ENCODE data around the gene CD80.
A peak's percentile ranks its signal among the peaks of the same experiment; 100 is the strongest.

CD80 gene, protein sequence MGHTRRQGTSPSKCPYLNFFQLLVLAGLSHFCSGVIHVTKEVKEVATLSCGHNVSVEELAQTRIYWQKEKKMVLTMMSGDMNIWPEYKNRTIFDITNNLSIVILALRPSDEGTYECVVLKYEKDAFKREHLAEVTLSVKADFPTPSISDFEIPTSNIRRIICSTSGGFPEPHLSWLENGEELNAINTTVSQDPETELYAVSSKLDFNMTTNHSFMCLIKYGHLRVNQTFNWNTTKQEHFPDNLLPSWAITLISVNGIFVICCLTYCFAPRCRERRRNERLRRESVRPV

GRCh38 chr3:119559441-119559963 is at the start of gene CD80:
Gene CD80, minus strand, starts transcription at chr3:119559614. Its CDS starts 1,886 bp downstream, at chr3:119557728.
- no peaks in the 10 kb centered on the region for H3K4me1 ChIP-seq (ENCODE audit: control insufficient read depth, insufficient read depth, low read length)
- no peak within 1 kb of the TSS for H3K27ac ChIP-seq (ENCODE audit: low read depth, low read length)
- H3K27me3 ChIP-seq (ENCODE audit: control insufficient read depth, insufficient read depth, low read length), result no peaks in the 10 kb centered on the region
- no peak within 1 kb of the TSS for H3K9ac ChIP-seq (ENCODE audit: low read length)
- no peak within 1 kb of the TSS for H3K4me3 ChIP-seq (ENCODE audit: low read length)
- no peaks in the 10 kb centered on the region for H3K36me3 ChIP-seq (ENCODE audit: control insufficient read depth, insufficient read depth, low read length)

DNA sequence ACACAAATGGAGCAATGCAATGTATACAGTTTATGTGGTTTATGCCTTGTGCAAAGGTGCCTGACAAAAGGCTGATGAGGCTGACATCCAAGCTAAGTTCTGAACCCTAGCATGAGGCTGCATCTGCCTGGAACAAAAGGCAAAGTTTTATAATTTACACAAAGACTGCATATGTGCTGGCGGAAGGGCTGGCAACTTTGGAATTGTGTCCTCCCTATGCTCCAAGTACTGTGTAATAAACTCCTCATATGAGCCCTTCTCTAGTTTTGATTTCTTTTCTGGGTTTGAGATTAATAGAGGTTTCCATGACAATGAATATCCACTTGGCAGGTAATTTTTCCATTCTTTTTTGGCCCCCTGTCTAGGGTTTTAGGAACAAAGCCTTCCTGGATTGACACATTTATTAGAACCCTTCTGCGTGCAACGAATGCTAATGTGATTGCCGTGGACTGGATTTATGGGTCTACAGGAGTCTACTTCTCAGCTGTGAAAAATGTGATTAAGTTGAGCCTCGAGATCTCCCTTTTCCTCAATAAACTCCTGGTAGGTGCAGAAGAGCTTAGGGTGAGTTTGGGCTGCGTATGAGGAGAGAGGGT is 49.1 kb upstream of the CD80 start:
- Histone ChIP-seq H3K27ac (ENCODE audit: low read depth, low read length) (no peak overlapping the region), H3K4me3 (ENCODE audit: low read length) (no peak overlapping the region)

DNA sequence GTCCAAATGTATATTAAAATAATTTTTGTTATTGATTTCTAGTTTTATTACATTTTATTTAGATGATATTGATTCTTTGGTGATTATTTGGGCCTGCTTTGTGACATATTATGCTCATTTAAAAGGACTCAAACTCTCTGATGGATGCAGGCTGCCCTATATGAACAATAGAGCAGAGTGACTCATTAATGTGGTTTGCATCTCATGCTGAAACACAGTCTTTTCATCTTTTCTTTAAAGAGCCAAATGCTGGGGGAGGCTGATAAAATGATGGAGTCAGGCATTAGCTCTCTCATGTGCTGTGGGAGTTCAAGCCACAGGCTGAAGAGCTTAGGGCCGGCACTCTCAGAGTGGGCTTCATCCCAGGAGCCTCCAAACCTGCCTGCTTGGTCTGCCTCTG is 45.5 kb upstream of the CD80 start:
- H3K9ac ChIP-seq (ENCODE audit: low read length), result no peak overlapping the region
- no peak overlapping the region for H3K27ac ChIP-seq (ENCODE audit: low read depth, low read length)
- H3K4me1 ChIP-seq (ENCODE audit: control insufficient read depth, insufficient read depth, low read length), result no peaks in the 10 kb centered on the region
- H3K4me3 ChIP-seq (ENCODE audit: low read length), result no peak overlapping the region
- H3K27me3 ChIP-seq (ENCODE audit: control insufficient read depth, insufficient read depth, low read length), result no peaks in the 10 kb centered on the region
- no peaks in the 10 kb centered on the region for H3K36me3 ChIP-seq (ENCODE audit: control insufficient read depth, insufficient read depth, low read length)

More for the DNA sequence above, 49.1 kb upstream of the CD80 start:
- H3K9ac ChIP-seq (ENCODE audit: low read length), result no peak overlapping the region
- H3K36me3 ChIP-seq (ENCODE audit: control insufficient read depth, insufficient read depth, low read length), result no peaks in the 10 kb centered on the region
- H3K4me1 ChIP-seq (ENCODE audit: control insufficient read depth, insufficient read depth, low read length), result no peaks in the 10 kb centered on the region
- no peaks in the 10 kb centered on the region for H3K27me3 ChIP-seq (ENCODE audit: control insufficient read depth, insufficient read depth, low read length)

DNA sequence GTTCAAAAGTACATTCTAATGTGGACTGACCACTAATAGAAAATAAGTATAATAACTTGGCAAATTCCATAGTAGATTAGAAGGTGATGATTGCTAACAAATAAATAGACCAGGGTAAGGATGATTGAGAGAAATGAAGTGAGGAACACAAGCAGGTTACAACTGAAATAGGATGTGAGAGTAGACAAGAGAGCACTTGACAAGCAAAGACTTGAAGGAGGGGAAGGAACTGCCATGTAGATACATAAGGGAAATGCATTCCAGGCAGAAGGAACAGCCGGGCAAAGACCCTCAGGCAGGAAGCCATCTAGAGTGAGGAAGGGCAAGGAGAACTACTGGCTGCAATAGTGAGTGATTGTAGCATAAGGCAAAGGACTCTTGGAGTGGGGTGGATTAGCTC is 43.3 kb upstream of the CD80 start:
- no peak overlapping the region for H3K4me3 ChIP-seq (ENCODE audit: low read length)
- no peak overlapping the region for H3K9ac ChIP-seq (ENCODE audit: low read length)
- no peaks in the 10 kb centered on the region for H3K27me3 ChIP-seq (ENCODE audit: control insufficient read depth, insufficient read depth, low read length)
- no peaks in the 10 kb centered on the region for H3K4me1 ChIP-seq (ENCODE audit: control insufficient read depth, insufficient read depth, low read length)
- no peak overlapping the region for H3K27ac ChIP-seq (ENCODE audit: low read depth, low read length)
- H3K36me3 ChIP-seq (ENCODE audit: control insufficient read depth, insufficient read depth, low read length), result no peaks in the 10 kb centered on the region

DNA sequence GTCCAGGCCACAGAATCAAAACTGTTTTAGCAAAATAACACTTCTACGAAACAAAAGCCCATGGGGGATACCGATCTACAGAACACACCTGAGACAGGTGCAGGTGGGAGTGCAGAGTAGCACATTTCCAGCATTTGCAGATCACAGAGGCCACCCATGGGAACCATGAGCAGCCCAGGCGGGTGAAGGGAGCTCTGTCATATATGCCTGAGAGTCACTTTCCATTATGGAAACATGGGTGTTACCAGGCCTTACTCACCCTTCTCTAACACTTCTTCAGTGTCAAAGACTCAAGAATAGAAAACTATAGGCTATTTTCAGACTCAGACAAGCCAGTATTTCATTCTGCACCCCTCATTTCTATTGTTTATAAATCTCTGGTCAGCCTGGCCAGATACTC is 41.7 kb upstream of the CD80 start:
- no peak overlapping the region for H3K4me3 ChIP-seq (ENCODE audit: low read length)
- H3K9ac ChIP-seq (ENCODE audit: low read length), result no peak overlapping the region
- H3K27ac ChIP-seq (ENCODE audit: low read depth, low read length), result no peak overlapping the region
- H3K27me3 ChIP-seq (ENCODE audit: control insufficient read depth, insufficient read depth, low read length), result no peaks in the 10 kb centered on the region
- no peaks in the 10 kb centered on the region for H3K4me1 ChIP-seq (ENCODE audit: control insufficient read depth, insufficient read depth, low read length)
- no peaks in the 10 kb centered on the region for H3K36me3 ChIP-seq (ENCODE audit: control insufficient read depth, insufficient read depth, low read length)

- H3K27me3 ChIP-seq (ENCODE audit: control insufficient read depth, insufficient read depth, low read length), result no peaks in the 10 kb centered on the region
- H3K36me3 ChIP-seq (ENCODE audit: control insufficient read depth, insufficient read depth, low read length), result no peaks in the 10 kb centered on the region
- H3K9ac ChIP-seq (ENCODE audit: low read length), result no peak overlapping the region
- H3K4me1 ChIP-seq (ENCODE audit: control insufficient read depth, insufficient read depth, low read length), result no peaks in the 10 kb centered on the region
- no peak overlapping the region for H3K27ac ChIP-seq (ENCODE audit: low read depth, low read length)
- no peak overlapping the region for H3K4me3 ChIP-seq (ENCODE audit: low read length)
Measured at GRCh38 chr3:119600732-119601131, 41.3 kb upstream of the CD80 start.

DNA sequence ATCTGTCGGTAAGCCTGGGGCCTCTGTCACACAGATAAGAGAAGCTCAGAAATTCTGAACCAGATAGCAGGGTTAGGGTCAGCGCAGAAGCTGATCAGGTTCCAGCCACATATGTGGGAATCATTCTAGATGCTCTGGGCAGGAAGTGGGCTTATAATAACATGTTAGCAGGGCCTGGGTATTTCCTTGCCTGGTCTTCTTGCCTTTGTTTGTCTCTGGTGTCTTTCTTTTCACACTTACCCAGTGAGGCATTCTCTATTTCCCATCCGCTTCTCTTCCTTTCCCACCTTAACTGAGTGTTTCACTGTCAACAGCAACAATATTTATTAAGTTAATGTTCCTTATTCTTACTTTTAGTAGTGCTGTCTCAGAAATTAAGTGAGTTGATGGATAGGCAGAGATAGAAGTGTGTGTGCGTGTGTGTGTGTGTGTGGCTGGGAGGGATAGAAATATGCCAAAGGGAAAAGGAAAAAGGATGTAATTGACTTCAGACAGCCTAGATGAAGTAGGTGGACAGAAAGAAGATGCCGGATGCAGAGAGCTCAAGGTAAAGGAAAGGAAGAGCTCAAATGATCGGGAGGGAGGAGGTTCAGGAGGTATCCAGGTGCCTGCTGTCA is 40.3 kb upstream of the CD80 start:
- Histone ChIP-seq H3K27ac (ENCODE audit: low read depth, low read length) (no peak overlapping the region), H3K4me3 (ENCODE audit: low read length) (no peak overlapping the region), H3K36me3 (ENCODE audit: control insufficient read depth, insufficient read depth, low read length) (no peaks in the 10 kb centered on the region), H3K9ac (ENCODE audit: low read length) (no peak overlapping the region), H3K27me3 (ENCODE audit: control insufficient read depth, insufficient read depth, low read length) (no peaks in the 10 kb centered on the region), H3K4me1 (ENCODE audit: control insufficient read depth, insufficient read depth, low read length) (no peaks in the 10 kb centered on the region)

DNA sequence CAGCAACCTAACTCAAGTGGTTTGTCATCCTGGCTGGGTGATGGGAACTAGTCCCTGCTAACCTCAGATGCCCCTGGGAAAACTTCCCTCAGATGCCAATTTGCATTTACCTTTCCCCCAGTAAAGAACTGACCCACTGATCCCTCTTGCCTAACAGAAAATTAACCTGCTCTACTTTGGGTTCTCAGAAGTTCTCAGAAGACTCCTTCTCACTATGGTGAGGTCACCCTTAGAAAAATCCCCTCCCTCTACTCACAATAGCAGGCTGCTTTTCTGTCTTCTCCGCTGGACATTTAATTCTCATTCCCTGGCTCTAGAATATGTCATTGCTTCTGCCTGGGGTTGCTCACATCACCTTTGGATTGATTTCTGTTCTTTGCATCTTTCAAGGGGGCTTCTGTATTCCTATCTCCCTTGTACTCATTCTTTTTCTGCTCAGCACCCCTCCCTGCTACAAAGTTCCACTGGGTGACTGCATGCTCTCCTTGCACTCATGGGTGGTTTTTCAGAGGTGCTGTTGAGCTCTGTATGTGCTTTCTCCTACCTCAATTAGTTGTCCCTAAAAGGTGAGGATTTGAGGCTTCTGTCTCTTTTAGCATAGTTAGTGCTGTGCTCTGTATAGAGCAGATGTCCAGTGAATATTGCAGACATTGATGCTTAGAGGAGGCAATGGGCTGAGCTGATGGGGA is 39.1 kb upstream of the CD80 start:
- no peak overlapping the region for H3K4me3 ChIP-seq (ENCODE audit: low read length)
- no peaks in the 10 kb centered on the region for H3K4me1 ChIP-seq (ENCODE audit: control insufficient read depth, insufficient read depth, low read length)
- H3K27ac ChIP-seq (ENCODE audit: low read depth, low read length), result no peak overlapping the region
- no peaks in the 10 kb centered on the region for H3K36me3 ChIP-seq (ENCODE audit: control insufficient read depth, insufficient read depth, low read length)
- no peak overlapping the region for H3K9ac ChIP-seq (ENCODE audit: low read length)
- H3K27me3 ChIP-seq (ENCODE audit: control insufficient read depth, insufficient read depth, low read length), result no peaks in the 10 kb centered on the region

DNA sequence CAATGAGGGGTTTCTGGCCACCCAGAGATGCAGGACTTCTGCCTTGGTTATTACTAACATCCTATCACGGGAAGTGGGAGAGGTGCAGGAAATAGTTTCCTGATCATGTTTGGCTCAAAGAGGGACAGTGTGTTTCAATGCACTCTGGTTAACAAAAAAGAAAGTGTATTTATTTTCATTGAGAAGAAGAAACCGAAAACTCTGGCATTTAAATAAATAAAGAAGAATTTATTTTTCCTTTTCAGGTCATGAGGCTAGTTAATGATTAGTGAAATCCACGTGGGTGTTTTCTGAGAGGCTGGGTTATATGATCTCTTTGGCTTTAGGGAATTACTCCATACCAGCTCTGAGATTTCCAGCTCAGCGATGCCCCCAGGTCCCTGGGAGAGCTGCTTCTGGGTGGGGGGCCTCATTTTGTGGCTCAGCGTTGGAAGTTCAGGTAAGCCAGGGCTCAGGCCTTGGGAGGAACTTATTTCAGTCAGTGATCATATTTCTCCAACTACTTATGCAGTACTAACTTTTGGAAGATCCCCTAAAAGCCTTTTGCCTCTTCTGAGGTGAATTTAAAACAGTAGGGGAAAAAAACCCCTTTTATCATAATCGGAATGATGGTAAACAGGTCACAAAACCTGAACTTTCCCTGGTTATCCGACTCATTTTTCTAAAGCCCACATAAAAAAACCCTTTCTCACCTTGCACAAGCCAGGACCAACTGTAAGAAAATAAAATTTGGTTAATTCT is 38.3 kb upstream of the CD80 start, which contains the start of gene PLA1A:
PLA1A (plus strand) TSS at position 338 of the 741 bp plus-strand sequence; CDS start at position 367, 29 bp downstream.
- Histone ChIP-seq H3K27me3 (ENCODE audit: control insufficient read depth, insufficient read depth, low read length) (no peaks in the 10 kb centered on the region), H3K27ac (ENCODE audit: low read depth, low read length) (no peak within 1 kb of the TSS), H3K4me1 (ENCODE audit: control insufficient read depth, insufficient read depth, low read length) (no peaks in the 10 kb centered on the region), H3K4me3 (ENCODE audit: low read length) (no peak within 1 kb of the TSS), H3K9ac (ENCODE audit: low read length) (no peak within 1 kb of the TSS), H3K36me3 (ENCODE audit: control insufficient read depth, insufficient read depth, low read length) (no peaks in the 10 kb centered on the region)

DNA sequence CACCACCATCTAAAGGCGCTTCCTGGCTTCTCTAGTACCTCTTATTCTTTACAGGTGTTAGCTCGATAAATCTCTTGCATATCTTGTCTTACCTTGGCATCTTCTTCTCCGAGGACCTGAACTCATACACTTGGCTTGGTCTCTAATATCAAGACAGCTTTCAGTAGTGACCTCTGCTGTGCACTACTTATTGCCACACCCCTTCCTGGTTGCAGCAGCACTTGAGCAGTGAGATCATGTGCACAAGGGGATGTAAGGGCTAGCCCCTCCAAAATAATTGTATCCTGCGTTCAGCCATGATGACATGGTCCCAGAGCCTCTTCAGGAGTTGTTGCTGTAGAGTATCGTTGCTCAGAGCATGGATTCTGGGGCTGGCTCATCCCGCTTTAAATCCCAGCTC is 37.0 kb upstream of the CD80 start:
- no peak overlapping the region for H3K4me3 ChIP-seq (ENCODE audit: low read length)
- H3K36me3 ChIP-seq (ENCODE audit: control insufficient read depth, insufficient read depth, low read length), result no peaks in the 10 kb centered on the region
- H3K27ac ChIP-seq (ENCODE audit: low read depth, low read length), result no peak overlapping the region
- no peaks in the 10 kb centered on the region for H3K27me3 ChIP-seq (ENCODE audit: control insufficient read depth, insufficient read depth, low read length)
- no peak overlapping the region for H3K9ac ChIP-seq (ENCODE audit: low read length)
- H3K4me1 ChIP-seq (ENCODE audit: control insufficient read depth, insufficient read depth, low read length), result no peaks in the 10 kb centered on the region

- Histone ChIP-seq H3K4me1 (ENCODE audit: control insufficient read depth, insufficient read depth, low read length) (no peaks in the 10 kb centered on the region), H3K9ac (ENCODE audit: low read length) (no peak overlapping the region), H3K4me3 (ENCODE audit: low read length) (peak overlapping the region; percentile 48), H3K27me3 (ENCODE audit: control insufficient read depth, insufficient read depth, low read length) (no peaks in the 10 kb centered on the region), H3K27ac (ENCODE audit: low read depth, low read length) (no peak overlapping the region), H3K36me3 (ENCODE audit: control insufficient read depth, insufficient read depth, low read length) (no peaks in the 10 kb centered on the region)
Measured at GRCh38 chr3:119595639-119596334, 36.4 kb upstream of the CD80 start.

Data from rectal smooth muscle tissue (tissue), 1 donor.